NCI-H2227 treated with DMSO at 0.1 percent for 48 hours (cell line): Measurements from ENCODE around the gene ZNF429.
"Not testable (repeated sequence)": the region's sequence is repeated elsewhere in the genome, so short reads cannot be mapped to it uniquely, and the experiment has no call there.

ENCODE experiments used
- DNase-seq: peaks from one replicate; lab custom pipeline; 2025; lab: John Stamatoyannopoulos, UW

Gene ZNF429

DNA sequence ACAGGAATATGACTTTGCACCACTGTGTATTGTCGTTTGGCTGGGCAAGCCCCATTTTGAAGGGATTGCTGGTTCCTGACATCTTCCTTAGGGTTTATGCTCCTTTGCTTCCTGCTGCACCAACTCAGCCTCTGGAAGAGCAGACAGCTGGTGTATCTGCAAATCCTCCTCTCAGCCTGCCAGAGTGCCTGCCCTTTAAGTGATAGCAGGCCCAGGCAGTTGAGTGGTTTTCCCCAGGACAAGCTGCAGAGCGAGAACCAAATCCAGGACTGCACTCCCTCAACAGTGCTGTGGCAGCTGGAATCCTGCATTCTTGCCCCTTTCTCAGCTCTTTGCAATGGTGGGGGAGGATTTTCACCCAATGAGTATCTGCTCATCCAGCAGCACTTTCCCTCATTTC is 85.5 kb downstream of the ZNF429 start:
- DNase-seq: no peak

DNA sequence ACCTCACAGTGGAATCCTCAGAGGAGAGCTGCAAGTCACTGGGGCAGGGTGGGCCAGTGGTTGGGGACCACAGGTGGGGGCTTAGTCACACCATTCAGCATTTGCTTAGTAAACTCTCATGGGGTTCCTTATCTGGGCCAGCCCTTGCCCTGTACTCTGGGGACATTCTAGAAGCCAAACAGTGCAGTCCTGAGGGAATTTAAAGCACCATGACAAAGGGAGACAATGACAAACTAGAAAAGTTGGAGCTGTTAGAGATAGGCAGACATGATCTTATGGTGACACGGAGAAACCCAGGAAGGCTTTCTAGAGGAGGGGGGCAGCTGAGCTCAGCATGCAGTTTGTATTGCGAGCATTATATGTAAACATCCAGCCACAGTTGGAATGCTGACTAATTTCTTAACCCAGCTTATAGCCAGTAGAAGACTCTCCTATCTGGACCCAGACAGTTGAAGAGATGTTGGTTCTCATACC is 87.6 kb downstream of the ZNF429 start:
- no peak for DNase-seq

DNA sequence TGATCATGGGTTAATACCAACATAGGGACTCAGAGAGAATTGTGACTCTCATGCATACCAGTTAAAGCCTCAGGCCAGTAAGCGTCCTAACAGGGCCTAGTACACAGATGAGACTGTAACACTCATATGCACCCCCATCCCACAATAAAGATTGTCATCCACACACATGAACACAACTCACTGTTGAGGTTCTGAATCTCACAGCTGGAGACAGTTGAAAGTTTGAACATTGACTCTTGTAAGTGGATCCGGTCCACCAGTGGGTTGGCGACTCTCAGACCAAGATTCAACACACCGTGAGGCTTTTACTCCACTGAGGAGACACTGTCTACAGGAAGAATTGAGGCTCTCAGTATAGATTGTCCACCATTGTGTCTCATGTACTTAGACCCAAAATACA is 88.1 kb downstream of the ZNF429 start:
- DNase-seq: no peak

DNA sequence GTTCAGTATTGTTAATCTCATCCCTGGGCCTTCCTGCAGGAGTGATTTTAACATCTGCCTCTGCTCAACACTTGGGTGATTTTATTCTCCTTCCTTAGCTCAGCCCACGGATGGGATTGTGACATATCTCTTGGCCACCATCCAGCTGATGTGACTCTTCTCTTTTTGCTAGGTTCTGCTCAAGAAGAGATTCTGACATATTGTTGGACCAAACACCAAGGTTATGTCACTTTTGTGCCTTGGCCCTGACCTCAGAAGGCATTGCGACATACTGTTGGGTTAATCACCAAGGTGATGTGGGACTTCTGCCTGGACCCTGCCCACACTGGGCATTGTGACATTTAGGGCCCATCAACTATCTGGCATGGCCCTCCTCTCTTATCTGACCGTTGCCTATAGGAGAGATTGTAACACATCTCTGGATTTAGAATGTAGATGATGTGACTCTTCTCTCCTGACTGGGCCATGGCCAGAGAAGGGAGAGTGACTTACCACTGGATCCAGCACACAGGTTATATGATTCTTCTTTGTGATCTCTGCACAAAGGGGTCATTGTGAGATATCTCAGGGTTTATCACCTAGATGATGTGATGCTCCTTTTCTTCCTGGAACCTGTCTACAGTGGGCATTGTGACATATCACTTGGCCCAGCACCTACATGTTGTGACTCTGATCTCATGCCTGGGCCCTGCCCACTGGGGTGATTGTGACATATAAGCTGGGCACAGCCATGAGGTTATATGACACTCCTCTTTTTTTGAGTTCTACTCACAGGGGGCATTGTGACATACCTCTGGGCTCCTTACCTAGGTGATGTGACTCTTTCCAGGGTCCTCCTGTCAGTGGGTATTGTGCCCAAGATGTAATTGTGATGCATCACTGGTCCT is 88.8 kb downstream of the ZNF429 start:
- DNase-seq: no peak

DNA sequence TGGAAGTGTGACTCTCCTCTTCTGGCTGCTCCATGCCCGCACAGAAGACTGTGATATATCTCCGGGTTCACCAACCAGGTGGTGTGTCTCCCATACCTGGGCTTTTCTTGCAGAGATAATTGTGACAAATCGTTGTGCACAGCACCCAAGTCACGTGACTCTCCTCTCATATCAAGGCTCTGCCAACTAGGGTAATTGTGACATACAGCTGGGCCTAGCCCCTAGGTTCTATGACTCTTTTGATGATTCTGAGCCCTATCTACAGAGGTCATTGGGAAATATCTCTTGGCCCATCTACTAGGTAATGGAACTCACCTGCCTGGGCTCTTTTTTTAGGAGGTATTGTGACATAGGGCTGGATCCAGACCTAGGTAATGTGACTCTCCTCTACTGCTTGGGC is 89.8 kb downstream of the ZNF429 start:
- DNase-seq: no peak

DNA sequence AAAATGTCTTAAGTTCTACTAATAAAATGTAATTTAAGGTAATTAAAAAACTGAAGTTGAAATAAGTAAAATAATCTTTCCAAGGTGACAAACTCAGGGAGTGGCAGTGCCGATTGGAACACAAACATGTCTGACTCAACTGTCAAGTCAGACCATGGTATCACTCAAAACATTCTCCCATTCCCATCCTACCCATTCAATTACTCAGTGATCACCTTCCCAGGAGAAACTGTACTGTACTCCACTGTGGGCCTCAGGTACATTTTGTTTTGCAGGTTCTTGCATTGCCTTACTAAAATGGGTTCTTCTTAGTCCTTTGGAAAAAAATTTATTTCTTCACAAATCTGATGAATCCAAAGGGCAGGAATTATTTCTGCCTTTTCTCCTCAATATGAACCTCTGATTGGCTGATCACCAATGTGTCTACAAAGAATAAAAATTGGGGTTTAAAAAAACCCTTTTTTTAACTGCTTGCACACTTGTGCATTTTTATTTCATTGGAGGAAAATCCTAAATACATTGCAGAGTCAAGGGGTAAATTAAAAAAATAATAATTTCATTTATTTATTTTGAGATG is 96.8 kb downstream of the ZNF429 start:
- DNase-seq: no peak

DNA sequence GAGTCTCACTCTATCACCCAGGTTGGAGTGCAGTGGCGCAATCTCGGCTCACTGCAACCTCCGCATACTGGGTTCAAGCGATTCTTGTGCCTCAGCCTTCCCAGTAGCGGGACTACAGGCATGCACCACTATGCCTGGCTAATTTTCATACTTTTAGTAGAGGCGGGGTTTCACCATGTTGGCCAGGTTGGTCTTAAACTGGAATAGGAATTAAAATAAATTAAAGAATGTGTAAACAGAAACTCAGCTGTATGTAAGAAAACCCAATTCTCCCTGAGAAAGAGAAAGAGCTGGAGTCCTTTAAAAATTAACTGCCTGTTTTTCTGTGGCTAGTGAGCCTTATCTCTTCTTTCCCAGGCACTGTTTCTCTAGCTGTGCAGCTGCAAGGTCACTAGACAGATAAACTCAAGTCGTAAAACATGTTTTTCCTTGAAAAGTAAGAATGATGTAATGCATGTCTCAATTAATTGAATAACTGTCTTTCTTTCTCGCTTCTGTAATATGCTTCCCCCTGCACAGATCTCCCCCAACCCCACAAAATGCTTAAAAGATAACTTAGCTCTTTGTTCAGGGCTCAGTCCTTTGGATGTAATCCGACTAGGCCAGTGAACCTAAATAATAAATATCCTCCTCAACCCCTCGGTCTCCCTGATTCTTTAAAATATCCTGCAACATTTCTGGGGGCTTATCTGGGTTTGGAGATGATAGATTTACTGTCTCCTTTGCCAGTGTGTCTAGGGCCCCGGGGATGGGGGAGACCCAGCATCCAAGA is 97.4 kb downstream of the ZNF429 start:
- not testable (repeated sequence) for DNase-seq

DNA sequence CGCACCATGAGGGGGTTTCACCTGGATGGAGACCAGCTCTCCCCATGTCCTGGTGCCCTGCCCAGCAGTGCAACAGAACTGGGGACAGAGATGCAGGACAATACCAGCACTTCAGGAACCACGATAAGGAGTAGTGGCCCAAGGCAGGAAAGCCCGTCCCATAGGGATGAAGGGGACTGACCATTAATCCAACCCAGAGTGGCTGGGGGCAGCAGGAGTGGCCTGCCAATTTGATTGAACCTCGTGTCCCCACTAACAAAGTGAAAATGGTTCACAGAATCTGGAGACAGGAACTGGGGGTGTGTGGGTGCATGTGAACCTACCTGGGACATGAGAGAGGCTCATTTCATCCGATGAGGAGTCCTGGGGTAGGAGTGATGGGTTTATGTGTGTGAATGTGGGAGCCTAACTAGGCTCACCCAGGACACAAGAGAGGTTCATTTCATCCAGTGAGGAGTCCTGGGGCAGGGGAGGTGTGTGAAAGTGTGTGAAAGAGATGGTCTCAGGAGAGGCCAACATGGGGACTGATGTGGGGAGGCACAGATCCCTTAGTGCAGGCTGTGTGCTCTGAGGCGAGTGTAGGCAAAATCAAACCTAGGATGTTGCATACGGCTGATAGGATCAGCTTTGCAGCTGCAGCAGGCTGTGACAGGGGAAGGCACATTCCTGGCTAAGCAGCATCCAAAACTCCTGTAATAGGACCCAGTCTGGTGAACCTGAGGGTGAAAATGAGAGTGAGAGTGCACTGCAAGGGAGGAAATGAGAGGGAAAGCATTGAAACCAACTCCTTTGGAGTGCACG is 98.2 kb downstream of the ZNF429 start:
- DNase-seq: no peak

DNA sequence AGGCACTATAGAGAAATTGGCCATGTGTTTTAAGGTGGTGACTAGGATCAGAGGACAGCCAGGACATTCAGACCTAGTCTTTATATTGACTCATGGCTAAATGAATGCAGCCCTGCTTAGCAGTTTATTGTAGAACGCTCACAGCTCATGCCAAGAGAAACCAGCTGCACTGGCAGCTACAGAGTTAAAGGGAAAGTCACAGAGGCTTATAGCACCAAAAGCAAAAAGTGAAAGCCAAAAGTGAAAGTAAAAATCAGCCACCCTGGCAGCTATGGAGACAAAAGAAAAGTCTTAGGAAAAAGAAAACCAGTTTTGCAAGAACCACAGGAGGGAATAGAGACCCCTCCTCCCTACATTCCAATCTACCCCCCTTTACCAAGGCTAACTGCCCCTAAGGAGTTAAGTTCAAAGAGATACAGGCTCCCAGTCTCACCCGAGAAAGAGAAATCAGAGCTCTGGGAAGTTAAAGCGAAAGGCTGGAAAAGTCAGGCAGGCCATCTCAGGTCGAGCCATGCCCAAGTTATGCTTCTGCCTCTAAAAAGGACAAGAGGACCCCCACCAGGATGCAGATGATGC is 99.0 kb downstream of the ZNF429 start:
- no peak for DNase-seq
